Measurements from ENCODE around the gene PPM1F.

Gene PPM1F

GRCh38 chr22:21961127-21961867 lies 8.6 kb upstream of the PPM1F start:
- no peak for DNase-seq (ENCODE audit: low read depth, low spot score)

GRCh38 chr22:21960200-21961126 lies 7.8 kb upstream of the PPM1F start:
- no peak for DNase-seq (ENCODE audit: low read depth, low spot score)

- DNase-seq (ENCODE audit: low read depth, low spot score), result no peak
Observed at GRCh38 chr22:21959274-21960074, 6.8 kb upstream of the PPM1F start.

- DNase-seq (ENCODE audit: low read depth, low spot score), result no peak
Observed at GRCh38 chr22:21958360-21959273, 6.0 kb upstream of the PPM1F start.

GRCh38 chr22:21951931-21952465 lies 650 bp downstream of the PPM1F start:
- no peak for DNase-seq (ENCODE audit: low read depth, low spot score)

- DNase-seq (ENCODE audit: low read depth, low spot score), result no peak
Observed at GRCh38 chr22:21951062-21951461, 1.6 kb downstream of the PPM1F start.

- no peak for DNase-seq (ENCODE audit: low read depth, low spot score)
Observed at GRCh38 chr22:21949948-21950347, 2.7 kb downstream of the PPM1F start.

GRCh38 chr22:21949569-21949918 lies 3.1 kb downstream of the PPM1F start:
- DNase-seq (ENCODE audit: low read depth, low spot score), result no peak

- no peak for DNase-seq (ENCODE audit: low read depth, low spot score)
Observed at GRCh38 chr22:21948824-21949568, 3.7 kb downstream of the PPM1F start.

GRCh38 chr22:21948390-21948789 lies 4.3 kb downstream of the PPM1F start:
- DNase-seq (ENCODE audit: low read depth, low spot score), result no peak

GRCh38 chr22:21947040-21948014 lies 5.3 kb downstream of the PPM1F start:
- no peak for DNase-seq (ENCODE audit: low read depth, low spot score)

GRCh38 chr22:21946262-21946925 lies 6.3 kb downstream of the PPM1F start:
- no peak for DNase-seq (ENCODE audit: low read depth, low spot score)

- no peak for DNase-seq (ENCODE audit: low read depth, low spot score)
Observed at GRCh38 chr22:21945453-21946261, 7.0 kb downstream of the PPM1F start.

GRCh38 chr22:21944871-21945270 lies 7.8 kb downstream of the PPM1F start:
- no peak for DNase-seq (ENCODE audit: low read depth, low spot score)

- DNase-seq (ENCODE audit: low read depth, low spot score), result no peak
Observed at GRCh38 chr22:21943571-21944448, 8.8 kb downstream of the PPM1F start.

All from brain pericyte (primary cell).